B cell (primary cell): ENCODE results near the gene ZDHHC7. TPM values are rescaled to one million over a fixed set of nuclear protein-coding genes. Genes with fewer than 3 reads are reported as not detected.

Source experiments
- ATAC-seq: fragments of 200-7000 bp; cut with Tn5 transposase; one replicate; pipeline ENCODE4 v1.10.0; 2021; ENCODE audit warnings: low read depth, mild to moderate bottlenecking, moderate number of reproducible peaks, moderate library complexity
- CTCF ChIA-PET: fragments of 350-600 bp; sonication (Branson Sonifier 250); formaldehyde crosslinking; loops from one replicate; lab custom pipeline; 2021; ENCODE audit warnings: antibody characterized with exemption, inconsistent platforms; lab: Charles Lee
- POLR2A ChIA-PET: fragments of 350-600 bp; sonication (Branson Sonifier 250); formaldehyde crosslinking; loops from one replicate; lab custom pipeline; 2021; ENCODE audit warnings: antibody characterized with exemption; lab: Charles Lee
- DNase-seq: peaks from one replicate; pipeline ENCODE4 v3.0.0; 2013
- H2AFZ ChIP-seq: 2 replicates; pipeline ENCODE4 v1.6.1; 2012; ENCODE audit warnings: mild to moderate bottlenecking, low read depth, low read length; ENCODE audit not compliant: insufficient read depth, poor library complexity, severe bottlenecking
- H3K27ac ChIP-seq, 2 donors: 1 replicate in 1 of 2; 2 replicates in 1 of 2; pipeline ENCODE4 v1.5.1; 2012 to 2013; ENCODE audit warnings: low read length in 2 of 2, mild to moderate bottlenecking in 2 of 2, moderate library complexity in 1 of 2
- H3K27me3 ChIP-seq, 4 experiments: fragments of 200-600 bp in 1 of 4; sonication (generic) in 1 of 4; replicated peaks in 1 of 4; 1 replicate in 2 of 4; 2 replicates in 2 of 4; pipeline versions ENCODE4 v1.6.1 to v1.7.0; 2013 to 2016; ENCODE audit warnings: low read length in 3 of 4, mild to moderate bottlenecking in 2 of 4, mixed read lengths in 1 of 4, moderate library complexity in 1 of 4; ENCODE audit not compliant: insufficient read depth in 4 of 4, control insufficient read depth in 3 of 4; ENCODE audit errors: control extremely low read depth in 1 of 4
- H3K36me3 ChIP-seq, 2 experiments: replicated peaks in 1 of 2; 1 replicate in 1 of 2; 2 replicates in 1 of 2; pipeline versions ENCODE4 v1.6.1 to v1.7.1; 2013; ENCODE audit warnings: low read length in 1 of 2; ENCODE audit not compliant: insufficient read depth in 2 of 2, control insufficient read depth in 1 of 2; ENCODE audit errors: control extremely low read depth in 1 of 2, extremely low read depth in 1 of 2
- H3K4me1 ChIP-seq, 2 donors: fragments of 200-600 bp in 1 of 2; sonication (generic) in 1 of 2; 1 replicate in 1 of 2; 2 replicates in 1 of 2; pipeline versions ENCODE4 v1.5.1 to v1.6.1; 2013 to 2017; ENCODE audit warnings: low read length in 2 of 2; ENCODE audit not compliant: control insufficient read depth in 2 of 2, insufficient read depth in 2 of 2
- H3K4me2 ChIP-seq: replicated peaks from 2 replicates; pipeline ENCODE3; 2012; ENCODE audit warnings: mild to moderate bottlenecking, low read depth, low read length; ENCODE audit not compliant: poor library complexity, severe bottlenecking
- H3K4me3 ChIP-seq, 5 experiments: fragments of 200-600 bp in 1 of 5; sonication (generic) in 1 of 5; 1 replicate in 3 of 5; 2 replicates in 2 of 5; pipeline versions ENCODE4 v1.5.1 to v1.7.0; 2011 to 2016; ENCODE audit warnings: low read length in 4 of 5, mild to moderate bottlenecking in 4 of 5, low read depth in 2 of 5, control low read depth in 1 of 5, moderate library complexity in 1 of 5; ENCODE audit not compliant: insufficient read depth in 1 of 5; ENCODE audit errors: control extremely low read depth in 1 of 5, extremely low read depth in 1 of 5
- H3K79me2 ChIP-seq: fragments of 200-600 bp; sonication (generic); one replicate; pipeline ENCODE4 v1.6.0; 2016; ENCODE audit warnings: low read length; ENCODE audit not compliant: control insufficient read depth, insufficient read depth
- H3K9ac ChIP-seq: fragments of 200-600 bp; sonication (generic); 2 replicates; pipeline ENCODE4 v1.6.1; 2017; ENCODE audit warnings: mild to moderate bottlenecking, low read length, moderate library complexity
- H3K9me3 ChIP-seq, 3 donors: one replicate each; pipeline versions ENCODE4 v1.6.1 to v1.7.1; 2013; ENCODE audit warnings: low read length in 2 of 3; ENCODE audit not compliant: control insufficient read depth in 2 of 3, insufficient read depth in 1 of 3; ENCODE audit errors: control extremely low read depth in 1 of 3
- H4K20me1 ChIP-seq: 2 replicates; pipeline ENCODE4 v1.6.0; 2012; ENCODE audit warnings: mild to moderate bottlenecking, low read length; ENCODE audit not compliant: insufficient read depth, control insufficient read depth, poor library complexity, severe bottlenecking
- H3K27ac Mint-ChIP-seq: one replicate; pipeline ENCODE4 v1.8.0; 2021; ENCODE audit warnings: mixed read lengths
- H3K27me3 Mint-ChIP-seq: one replicate; pipeline ENCODE4 v1.8.0; 2021; ENCODE audit warnings: mixed read lengths
- H3K4me1 Mint-ChIP-seq: one replicate; pipeline ENCODE4 v1.8.0; 2021; ENCODE audit warnings: mixed read lengths
- H3K4me3 Mint-ChIP-seq: one replicate; pipeline ENCODE4 v1.8.0; 2021; ENCODE audit warnings: mixed read lengths
- H3K9me3 Mint-ChIP-seq: one replicate; pipeline ENCODE4 v1.8.0; 2022; ENCODE audit warnings: mixed read lengths; ENCODE audit not compliant: insufficient read depth
- CTCF ChIP-seq: fragments of 200-600 bp; IDR thresholded peaks from one replicate; pipeline ENCODE4 v1.8.0; 2022; ENCODE audit warnings: antibody characterized with exemption, mild to moderate bottlenecking
- EZH2 ChIP-seq: IDR thresholded peaks from 2 replicates; pipeline ENCODE4 v1.6.1; 2012; ENCODE audit warnings: borderline replicate concordance, low read depth, mild to moderate bottlenecking, moderate library complexity, low read length; ENCODE audit not compliant: insufficient read depth, poor library complexity, severe bottlenecking
- WGBS: methylation state at CpG from one replicate; pipeline ENCODE4 v1.1.5; 2013; ENCODE audit warnings: missing lambda C conversion rate; ENCODE audit not compliant: insufficient coverage; 5-methylcytosine and 5-hydroxymethylcytosine counted together
- intact Hi-C: fragments of 100-400 bp; cut with micrococcal nuclease; formaldehyde crosslinking; loops from one replicate; pipeline ENCODE4 v1.10.0; 2022
- polyA plus RNA-seq: library from polyadenylated mRNA; depleted of rRNA; stranded (reverse); fragments of >200 nt; gene quantifications from 2 replicates; pipeline ENCODE4 v1.2.3, GENCODE V29; 2012
- total RNA-seq, 2 donors: library from RNA; stranded (reverse); fragments of 120-200 nt in 1 of 2; gene quantifications; 1 replicate in 1 of 2; 2 replicates in 1 of 2; pipeline versions ENCODE4 v1.2.3 to v1.2.4, GENCODE V29; 2013 to 2022

The ZDHHC7 gene
- total and polyA plus RNA-seq, 2 donors (not counting 1 experiment from before 2014, with no cell fraction given): 25.2 to 36.1 TPM

- ChIA-PET CTCF (interaction anchor here (0.7 to 3.4 kb wide), 4 partner anchors 17 to 59 kb away, joined by 3 to 22 read pairs (median 4); partner anchors contain the start of gene ZDHHC7), POLR2A (interaction anchor here (0.6 to 1.2 kb wide), 3 partner anchors 18 to 657 kb away, joined by 3 to 4 read pairs (median 3); no protein-coding TSS in a partner anchor)
- Histone ChIP-seq H3K4me2 (peak overlapping the region; percentile 93), H3K9ac (peak overlapping the region; percentile 80), H3K4me1 (peaks cover 28 to 33% of the 10 kb centered on the region in 2 donors), H4K20me1 (no peaks in the 10 kb centered on the region), H3K27ac (peak overlapping the region in 1 of 2 donors; percentile 75), H3K27me3 (peaks cover 0 to 6% (median 2%) of the 10 kb centered on the region in 4 experiments), H3K79me2 (no peaks in the 10 kb centered on the region), H3K4me3 (peak overlapping the region; percentile 24 to 84 (median 68)), H3K9me3 (no peaks in the 10 kb centered on the region), H2AFZ (peak overlapping the region; percentile 93), H3K36me3 (no peaks in the 10 kb centered on the region)
- no peaks in the 10 kb centered on the region for H3K9me3 Mint-ChIP-seq
- intact Hi-C loops: loop anchor here (1.0 to 5.0 kb wide), 5 partner anchors 17 to 1221 kb away; partner anchors contain the start of genes HSBP1 and ZDHHC7
- H3K27ac Mint-ChIP-seq: peak overlapping the region; percentile 76
- peaks cover 13% of the 10 kb centered on the region for H3K27me3 Mint-ChIP-seq
- peaks cover 42% of the 10 kb centered on the region for H3K4me1 Mint-ChIP-seq
- peak overlapping the region; percentile 94 for H3K4me3 Mint-ChIP-seq
- 3% methylated on average over 41 of the region's 41 CpGs for WGBS
- TF ChIP-seq CTCF (peak; percentile 33), EZH2 (no peak)
- ATAC-seq (no peak), DNase-seq (no peak)
Measured at GRCh38 chr16:85027958-85028684, 16.8 kb upstream of the ZDHHC7 start.
